Hepatic stellate cell (primary cell): ENCODE data around the gene STK4.
"Not testable (repeated sequence)": the region's sequence is repeated elsewhere in the genome, so short reads cannot be mapped to it uniquely, and the experiment has no call there.

Experiments
- DNase-seq: peaks from one replicate; pipeline ENCODE4 v3.0.0; 2011; ENCODE audit warnings: low spot score

The STK4 gene

GRCh38 chr20:44988631-44989171, 22.4 kb downstream of the STK4 start:
- no peak for DNase-seq

- DNase-seq = no peak
Observed at GRCh38 chr20:44990425-44990824, 24.1 kb downstream of the STK4 start.

- no peak for DNase-seq
Observed at GRCh38 chr20:44990957-44991356, 24.6 kb downstream of the STK4 start.

GRCh38 chr20:44993343-44993742, 27.0 kb downstream of the STK4 start:
- DNase-seq = no peak

GRCh38 chr20:44997171-44997570, 30.9 kb downstream of the STK4 start:
- DNase-seq = no peak

GRCh38 chr20:44997668-44998067, 31.4 kb downstream of the STK4 start:
- no peak for DNase-seq

- DNase-seq = no peak
Observed at GRCh38 chr20:45008521-45009049, 42.3 kb downstream of the STK4 start.

- no peak for DNase-seq
Observed at GRCh38 chr20:45010399-45010828, 44.1 kb downstream of the STK4 start.

- DNase-seq = no peak
Observed at GRCh38 chr20:45011108-45011526, 44.8 kb downstream of the STK4 start.

GRCh38 chr20:45012682-45013302, 46.5 kb downstream of the STK4 start:
- no peak for DNase-seq

- not testable (repeated sequence) for DNase-seq
Observed at GRCh38 chr20:45014131-45014530, 47.8 kb downstream of the STK4 start.

GRCh38 chr20:45014671-45015415, 48.5 kb downstream of the STK4 start:
- DNase-seq = no peak

- no peak for DNase-seq
Observed at GRCh38 chr20:45016089-45016671, 49.9 kb downstream of the STK4 start.

GRCh38 chr20:45017281-45017680, 51.0 kb downstream of the STK4 start:
- no peak for DNase-seq

- no peak for DNase-seq
Observed at GRCh38 chr20:45017857-45018256, 51.5 kb downstream of the STK4 start.

GRCh38 chr20:45019027-45019761, 52.9 kb downstream of the STK4 start:
- no peak for DNase-seq

- DNase-seq = no peak
Observed at GRCh38 chr20:45019762-45020123, 53.4 kb downstream of the STK4 start.

GRCh38 chr20:45020236-45020886, 54.0 kb downstream of the STK4 start:
- DNase-seq = no peak

GRCh38 chr20:45021631-45022030, 55.3 kb downstream of the STK4 start:
- DNase-seq = no peak

- not testable (repeated sequence) for DNase-seq
Observed at GRCh38 chr20:45023140-45023539, 56.8 kb downstream of the STK4 start.

- no peak for DNase-seq
Observed at GRCh38 chr20:45028424-45029136, 62.3 kb downstream of the STK4 start.
